Measurements from ENCODE around the gene NF2. TPM values are rescaled to one million over a fixed set of nuclear protein-coding genes. Genes with fewer than 3 reads are reported as not detected.

Gene NF2
- total RNA-seq, 1 donor from 2014 or later: 66.1 TPM

DNA sequence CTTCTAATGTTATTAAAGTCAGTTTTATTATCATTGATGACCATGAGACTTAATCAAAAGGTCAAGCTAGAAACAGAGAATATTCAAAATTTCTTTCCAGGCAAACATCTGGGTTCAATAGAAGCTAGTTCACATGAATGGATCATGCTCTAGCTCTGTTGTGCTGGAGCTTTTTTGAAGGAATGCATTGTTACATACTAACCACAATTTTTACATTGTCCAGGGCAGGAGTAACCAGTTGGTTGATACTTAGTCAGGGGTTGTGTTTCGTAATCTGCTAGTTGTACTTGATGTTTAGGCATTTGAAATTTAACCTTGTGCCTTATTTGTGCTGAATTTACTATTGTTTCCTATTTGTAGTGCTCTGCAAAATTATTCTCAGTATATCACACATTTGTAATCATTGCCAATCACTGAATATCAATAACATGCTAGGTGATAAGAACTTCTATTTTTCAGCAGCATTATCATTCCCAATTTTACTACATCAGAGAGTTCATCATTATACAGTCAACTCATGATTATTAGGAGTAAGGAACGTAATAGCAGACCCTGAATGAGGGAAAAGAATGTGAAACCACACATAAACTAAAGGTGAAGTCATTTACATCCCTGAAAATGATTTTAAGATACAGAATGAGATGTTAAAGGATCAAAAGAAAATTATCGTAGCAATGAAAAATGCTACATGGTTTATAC lies 23.2 kb downstream of the NF2 start:
- Mint-ChIP-seq H3K4me3 (no peak overlapping the region), H3K9me3 (no peaks in the 10 kb centered on the region), H3K4me1 (ENCODE audit: low read depth) (peaks cover 61% of the 10 kb centered on the region), H3K27me3 (ENCODE audit: insufficient read depth) (no peaks in the 10 kb centered on the region), H3K27ac (no peak overlapping the region), H3K36me3 (ENCODE audit: low read depth) (peaks cover under 1% of the 10 kb centered on the region)
- intact Hi-C loops (cut with micrococcal nuclease): loop anchor here (5.0 kb wide), 1 partner anchor 141 kb away; the partner anchor contains the start of genes UQCR10 and ZMAT5
- DNase-seq (ENCODE audit: low spot score): no peak

DNA sequence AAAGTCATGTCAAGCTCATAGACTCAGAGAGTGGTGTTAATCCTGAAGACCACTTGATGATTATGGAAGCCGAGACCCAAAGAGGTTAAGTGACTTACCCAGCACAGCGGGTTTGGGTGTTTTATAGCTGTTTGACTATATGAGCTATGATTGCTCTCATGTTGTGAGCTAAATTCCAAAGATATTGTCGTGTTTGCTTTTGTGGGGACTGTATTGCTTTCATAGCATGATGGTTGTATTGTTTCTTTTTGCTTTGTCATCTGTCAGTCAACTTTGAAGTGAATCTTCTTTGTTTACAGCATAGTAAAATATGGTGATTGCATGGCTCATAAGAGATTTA lies 23.7 kb downstream of the NF2 start:
- no peaks in the 10 kb centered on the region for H3K27me3 Mint-ChIP-seq (ENCODE audit: insufficient read depth)
- no peaks in the 10 kb centered on the region for H3K9me3 Mint-ChIP-seq
- intact Hi-C loops (cut with micrococcal nuclease): loop anchor here (5.0 kb wide), 1 partner anchor 140 kb away; the partner anchor contains the start of genes UQCR10 and ZMAT5
- H3K27ac Mint-ChIP-seq: no peak overlapping the region
- peaks cover 56% of the 10 kb centered on the region for H3K4me1 Mint-ChIP-seq (ENCODE audit: low read depth)
- H3K4me3 Mint-ChIP-seq: no peak overlapping the region
- H3K36me3 Mint-ChIP-seq (ENCODE audit: low read depth): no peaks in the 10 kb centered on the region
- no peak for DNase-seq (ENCODE audit: low spot score)

DNA sequence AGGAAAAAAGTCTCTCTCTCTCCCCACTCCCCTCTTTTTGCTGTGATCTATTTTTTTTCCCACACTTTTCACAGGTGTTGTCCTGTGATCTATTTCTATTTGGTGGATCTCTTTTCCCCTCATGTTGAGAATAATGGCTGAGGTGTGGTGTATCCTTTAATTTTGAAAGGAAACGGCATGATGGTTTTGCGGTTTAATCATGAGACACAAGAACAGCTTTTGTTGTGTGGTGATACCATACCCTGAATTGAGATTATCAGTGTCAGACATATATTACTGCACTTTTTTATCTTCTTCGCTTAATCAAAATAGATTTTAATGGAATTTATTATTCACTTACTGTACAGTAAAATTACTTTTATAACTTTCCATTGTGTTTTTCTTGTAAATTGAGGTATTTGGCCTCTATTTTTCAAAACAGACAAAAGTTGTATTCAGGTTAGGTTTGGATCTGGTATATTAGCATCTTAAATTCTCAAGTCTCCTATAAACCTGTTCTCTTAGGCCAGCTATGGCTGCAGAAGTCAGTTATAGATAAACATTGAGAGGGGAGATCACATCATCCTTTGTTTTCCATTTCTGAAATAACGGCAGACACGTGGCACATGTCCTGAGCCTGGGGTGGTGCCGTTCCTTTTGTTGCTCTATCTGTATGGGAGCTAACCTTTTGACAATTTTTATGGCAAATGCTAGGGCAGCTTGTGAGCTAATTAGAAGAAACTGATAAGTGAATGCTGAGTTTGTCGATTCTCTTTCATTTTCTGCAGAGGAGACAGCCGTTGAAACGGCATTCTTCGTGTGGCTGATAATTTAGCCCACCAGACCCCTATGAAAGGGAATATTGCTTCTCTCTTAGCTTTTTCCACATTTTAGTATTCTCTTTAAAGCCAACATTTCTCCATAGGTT lies 25.8 kb downstream of the NF2 start:
- H3K27ac Mint-ChIP-seq: no peak overlapping the region
- DNase-seq (ENCODE audit: low spot score): no peak
- H3K27me3 Mint-ChIP-seq (ENCODE audit: insufficient read depth): no peaks in the 10 kb centered on the region
- intact Hi-C loops (cut with micrococcal nuclease): loop anchor here (5.0 kb wide), 1 partner anchor 138 kb away; the partner anchor contains the start of genes UQCR10 and ZMAT5
- no peaks in the 10 kb centered on the region for H3K9me3 Mint-ChIP-seq
- peaks cover 59% of the 10 kb centered on the region for H3K4me1 Mint-ChIP-seq (ENCODE audit: low read depth)
- no peaks in the 10 kb centered on the region for H3K36me3 Mint-ChIP-seq (ENCODE audit: low read depth)
- no peak overlapping the region for H3K4me3 Mint-ChIP-seq

DNA sequence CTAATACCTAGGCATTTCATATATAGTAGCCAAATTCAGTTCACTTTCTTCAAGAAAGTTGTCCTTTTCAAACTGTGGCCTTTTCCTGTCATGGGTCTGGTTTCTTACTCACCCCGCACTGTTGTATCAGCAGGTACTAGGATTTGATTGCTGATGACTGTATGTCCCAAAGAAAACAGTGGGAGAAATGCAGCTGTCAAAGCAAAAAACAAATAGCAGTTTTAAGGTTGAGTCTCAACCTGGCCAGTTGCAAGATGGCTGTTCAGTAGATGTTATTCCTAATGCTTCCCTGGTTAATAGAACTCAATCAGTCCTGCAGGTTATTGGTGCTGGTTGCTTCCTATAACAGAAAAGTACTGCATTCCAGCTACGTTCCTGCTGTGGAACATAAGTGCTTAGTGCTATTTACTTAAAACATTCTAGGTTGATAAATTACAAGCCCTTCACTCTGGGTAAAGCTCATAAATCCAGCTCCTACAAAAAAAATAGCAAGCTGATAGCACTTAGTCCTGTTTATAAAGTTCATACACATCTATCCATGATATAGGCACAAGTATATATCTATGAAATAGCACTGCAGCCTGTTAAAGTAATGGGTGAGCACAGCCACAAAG lies 26.6 kb downstream of the NF2 start:
- no peaks in the 10 kb centered on the region for H3K36me3 Mint-ChIP-seq (ENCODE audit: low read depth)
- H3K4me3 Mint-ChIP-seq: no peak overlapping the region
- H3K9me3 Mint-ChIP-seq: no peaks in the 10 kb centered on the region
- H3K27ac Mint-ChIP-seq: no peak overlapping the region
- DNase-seq (ENCODE audit: low spot score): no peak
- peaks cover 51% of the 10 kb centered on the region for H3K4me1 Mint-ChIP-seq (ENCODE audit: low read depth)
- no peaks in the 10 kb centered on the region for H3K27me3 Mint-ChIP-seq (ENCODE audit: insufficient read depth)
- intact Hi-C loops (cut with micrococcal nuclease): loop anchor here (5.0 kb wide), 1 partner anchor 137 kb away; the partner anchor contains the start of genes UQCR10 and ZMAT5

DNA sequence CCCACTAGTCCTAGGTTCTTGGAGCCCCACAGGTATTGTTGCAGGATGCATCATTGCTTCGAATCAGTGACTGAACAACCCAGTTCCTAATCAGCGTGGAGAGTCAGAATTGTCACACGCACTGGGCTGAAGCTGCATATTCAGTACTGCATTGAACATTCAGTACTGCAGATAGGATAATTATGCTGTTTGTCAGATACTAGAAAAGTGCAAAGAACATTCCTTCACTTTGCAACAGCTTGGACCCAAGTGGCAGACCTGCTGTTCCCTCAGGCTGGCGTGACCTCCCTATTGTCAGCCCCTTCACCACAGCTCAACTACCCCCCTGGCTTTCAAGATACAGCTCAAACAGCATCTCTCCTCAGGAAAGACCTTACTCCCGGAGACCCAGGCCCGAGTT lies 27.6 kb downstream of the NF2 start:
- intact Hi-C loops (cut with micrococcal nuclease): no loop called here
- H3K4me1 Mint-ChIP-seq (ENCODE audit: low read depth): peaks cover 43% of the 10 kb centered on the region
- no peaks in the 10 kb centered on the region for H3K36me3 Mint-ChIP-seq (ENCODE audit: low read depth)
- no peaks in the 10 kb centered on the region for H3K27me3 Mint-ChIP-seq (ENCODE audit: insufficient read depth)
- no peak overlapping the region for H3K27ac Mint-ChIP-seq
- no peaks in the 10 kb centered on the region for H3K9me3 Mint-ChIP-seq
- H3K4me3 Mint-ChIP-seq: no peak overlapping the region
- DNase-seq (ENCODE audit: low spot score): no peak

DNA sequence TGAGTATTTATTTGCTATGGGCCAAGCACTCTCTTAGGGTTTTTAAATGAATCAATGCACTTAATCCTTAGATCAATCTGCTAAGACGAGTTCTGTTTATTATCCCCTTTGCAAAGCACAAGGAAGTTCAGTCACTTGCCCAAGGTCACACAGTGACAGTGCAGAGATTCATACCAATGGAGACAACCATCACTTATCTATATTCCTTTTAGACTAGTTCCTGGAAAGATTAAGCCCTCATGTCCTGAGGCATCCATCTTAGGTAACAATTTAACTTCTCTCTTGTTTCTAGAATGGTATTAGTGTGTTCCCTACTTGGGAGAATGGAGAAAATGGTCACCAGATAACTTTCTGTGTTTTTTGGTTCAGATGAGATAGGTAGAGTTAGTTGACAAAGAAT lies 28.3 kb downstream of the NF2 start:
- Mint-ChIP-seq H3K27me3 (ENCODE audit: insufficient read depth) (no peaks in the 10 kb centered on the region), H3K27ac (no peak overlapping the region), H3K4me3 (no peak overlapping the region), H3K4me1 (ENCODE audit: low read depth) (peaks cover 40% of the 10 kb centered on the region), H3K36me3 (ENCODE audit: low read depth) (no peaks in the 10 kb centered on the region), H3K9me3 (no peaks in the 10 kb centered on the region)
- intact Hi-C loops (cut with micrococcal nuclease): no loop called here
- DNase-seq (ENCODE audit: low spot score): no peak

DNA sequence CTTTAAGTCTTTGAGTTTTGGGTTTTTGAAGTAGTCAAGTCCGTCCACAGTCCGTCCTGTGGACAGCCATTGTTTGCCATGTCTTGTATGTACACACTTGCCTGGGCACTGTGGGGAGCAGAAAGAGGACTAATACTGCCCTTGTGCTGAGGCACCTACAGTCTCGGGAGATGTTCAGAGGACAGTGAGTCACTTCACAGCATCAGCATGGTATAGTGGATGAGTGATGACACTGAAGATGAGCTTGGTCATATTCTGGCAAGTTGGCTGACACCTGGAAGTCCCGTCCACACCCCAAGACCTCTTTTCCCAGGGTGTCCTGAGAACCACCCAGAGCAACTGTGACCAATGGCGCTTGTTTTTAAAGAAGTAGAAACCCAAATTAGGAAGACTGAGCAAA lies 29.2 kb downstream of the NF2 start:
- no peaks in the 10 kb centered on the region for H3K36me3 Mint-ChIP-seq (ENCODE audit: low read depth)
- H3K27ac Mint-ChIP-seq: no peak overlapping the region
- H3K4me3 Mint-ChIP-seq: no peak overlapping the region
- no peaks in the 10 kb centered on the region for H3K9me3 Mint-ChIP-seq
- no peaks in the 10 kb centered on the region for H3K27me3 Mint-ChIP-seq (ENCODE audit: insufficient read depth)
- DNase-seq (ENCODE audit: low spot score): no peak
- intact Hi-C loops (cut with micrococcal nuclease): no loop called here
- H3K4me1 Mint-ChIP-seq (ENCODE audit: low read depth): peaks cover 32% of the 10 kb centered on the region

DNA sequence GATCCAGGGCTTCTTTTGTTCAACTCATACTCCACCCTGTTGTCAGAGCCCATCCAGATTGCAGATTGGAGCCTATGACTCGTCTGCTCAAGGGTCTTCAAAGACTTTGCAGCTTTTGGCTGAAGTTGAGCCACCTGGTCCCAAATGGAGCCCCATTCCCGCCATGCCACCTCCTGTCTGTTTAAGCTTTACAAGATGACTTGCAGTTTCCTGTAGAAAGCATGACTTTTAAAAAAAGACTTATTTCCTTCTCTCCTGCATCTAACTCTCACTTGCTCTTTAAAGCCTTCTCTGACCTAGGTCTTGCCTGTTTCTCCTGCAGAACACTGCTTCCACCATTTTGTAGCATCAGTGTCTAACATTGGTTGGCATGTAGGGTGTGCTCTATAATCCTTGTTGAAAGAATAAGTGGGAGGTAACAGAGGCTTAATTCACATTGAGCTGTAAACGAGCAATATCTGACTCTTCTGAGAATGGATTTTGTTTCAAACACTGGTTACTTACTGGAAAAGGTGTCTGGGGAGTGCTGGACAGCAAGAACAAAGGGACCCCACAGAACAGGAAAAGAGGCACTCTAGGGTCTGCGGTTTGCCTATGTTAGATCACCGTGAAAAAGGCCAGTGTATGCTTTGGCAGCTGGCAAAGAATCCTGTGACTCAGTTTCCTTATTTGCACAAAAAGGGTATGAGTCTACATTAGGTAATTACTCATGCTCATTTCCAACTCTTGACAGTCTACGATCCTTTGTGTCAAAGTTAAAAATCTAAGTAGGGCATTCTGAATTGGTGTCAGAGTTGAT lies 30.3 kb downstream of the NF2 start:
- Mint-ChIP-seq H3K27me3 (ENCODE audit: insufficient read depth) (no peaks in the 10 kb centered on the region), H3K9me3 (no peaks in the 10 kb centered on the region), H3K4me1 (ENCODE audit: low read depth) (peaks cover 31% of the 10 kb centered on the region), H3K36me3 (ENCODE audit: low read depth) (peaks cover under 1% of the 10 kb centered on the region), H3K4me3 (no peak overlapping the region), H3K27ac (peak overlapping the region; percentile 31)
- no peak for DNase-seq (ENCODE audit: low spot score)
- intact Hi-C loops (cut with micrococcal nuclease): loop anchor here (2.0 kb wide), 1 partner anchor 373 kb away; no protein-coding TSS in a partner anchor

DNA sequence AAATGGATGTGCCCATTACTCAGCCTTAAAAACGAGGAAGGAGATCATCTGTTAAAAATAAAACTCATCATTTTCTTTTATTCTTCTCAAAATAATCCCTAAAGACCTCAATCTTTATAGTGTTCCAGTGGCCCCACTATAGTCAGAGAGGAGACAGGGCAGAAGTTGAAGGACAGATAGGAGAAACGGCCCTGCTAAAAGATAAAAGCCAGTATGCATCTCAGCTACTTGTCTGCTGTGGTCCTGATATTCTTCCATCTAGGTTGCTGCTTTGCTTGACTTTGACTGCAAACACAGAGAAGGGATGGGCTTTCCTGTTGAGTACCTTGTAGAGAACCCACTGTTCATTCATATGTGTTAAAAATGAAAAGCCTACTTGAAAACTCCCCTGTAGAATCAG lies 31.4 kb downstream of the NF2 start:
- H3K27me3 Mint-ChIP-seq (ENCODE audit: insufficient read depth): no peaks in the 10 kb centered on the region
- intact Hi-C loops (cut with micrococcal nuclease): loop anchor here (1.0 to 2.0 kb wide), 2 partner anchors 372 to 454 kb away; no protein-coding TSS in a partner anchor
- H3K4me3 Mint-ChIP-seq: no peak overlapping the region
- no peaks in the 10 kb centered on the region for H3K9me3 Mint-ChIP-seq
- peaks cover 8% of the 10 kb centered on the region for H3K36me3 Mint-ChIP-seq (ENCODE audit: low read depth)
- H3K27ac Mint-ChIP-seq: no peak overlapping the region
- no peak for DNase-seq (ENCODE audit: low spot score)
- H3K4me1 Mint-ChIP-seq (ENCODE audit: low read depth): peaks cover 31% of the 10 kb centered on the region

DNA sequence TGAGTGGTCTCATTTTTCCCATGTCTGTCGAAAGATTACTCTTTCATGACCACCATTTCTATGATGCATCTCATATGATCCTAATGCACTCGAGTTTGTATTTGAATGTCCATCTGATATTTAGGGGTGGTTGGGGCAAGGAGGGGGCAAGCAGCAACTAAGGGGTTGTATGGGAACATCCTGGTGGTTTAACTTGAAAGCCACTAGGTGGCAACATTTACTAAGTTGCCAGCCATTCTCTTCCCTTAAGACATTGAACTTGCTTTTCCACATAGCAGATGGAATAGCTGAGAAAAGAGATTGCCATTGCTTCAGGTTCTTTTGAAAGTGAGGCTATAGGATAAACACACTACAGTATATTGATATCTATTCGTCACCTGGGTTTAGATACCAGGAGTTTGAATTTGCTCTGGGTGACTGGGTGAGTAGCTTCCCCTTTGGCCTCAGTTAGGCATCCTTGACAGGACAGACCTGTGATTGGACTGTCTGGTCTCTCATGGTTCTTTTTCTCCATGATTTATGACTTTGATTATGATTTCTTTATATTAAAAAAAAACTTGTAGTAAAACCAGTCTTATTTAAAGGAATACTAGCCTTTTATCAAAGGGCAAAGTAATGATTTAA lies 32.4 kb downstream of the NF2 start:
- H3K9me3 Mint-ChIP-seq: no peaks in the 10 kb centered on the region
- no peak overlapping the region for H3K27ac Mint-ChIP-seq
- DNase-seq (ENCODE audit: low spot score): no peak
- no peak overlapping the region for H3K4me3 Mint-ChIP-seq
- peaks cover 31% of the 10 kb centered on the region for H3K4me1 Mint-ChIP-seq (ENCODE audit: low read depth)
- intact Hi-C loops (cut with micrococcal nuclease): loop anchor here (1.0 to 2.0 kb wide), 2 partner anchors 371 to 453 kb away; no protein-coding TSS in a partner anchor
- H3K36me3 Mint-ChIP-seq (ENCODE audit: low read depth): peaks cover 8% of the 10 kb centered on the region
- no peaks in the 10 kb centered on the region for H3K27me3 Mint-ChIP-seq (ENCODE audit: insufficient read depth)

DNA sequence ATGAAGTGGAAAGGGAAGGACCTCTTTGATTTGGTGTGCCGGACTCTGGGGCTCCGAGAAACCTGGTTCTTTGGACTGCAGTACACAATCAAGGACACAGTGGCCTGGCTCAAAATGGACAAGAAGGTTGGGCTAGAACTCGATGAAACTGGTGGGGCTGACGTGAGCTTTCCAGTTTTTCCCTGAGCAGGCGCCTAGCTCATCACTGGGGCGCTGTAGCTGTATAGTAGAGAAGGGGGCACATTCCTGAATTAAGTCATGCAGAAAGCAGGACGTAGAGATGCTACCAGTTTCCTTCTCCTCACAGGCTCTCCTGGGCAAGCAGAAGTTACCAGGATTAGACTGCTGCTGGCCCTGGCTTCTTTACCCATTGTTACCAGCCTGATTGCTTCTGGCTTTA lies 33.3 kb downstream of the NF2 start:
- no peaks in the 10 kb centered on the region for H3K27me3 Mint-ChIP-seq (ENCODE audit: insufficient read depth)
- intact Hi-C loops (cut with micrococcal nuclease): no loop called here
- no peak overlapping the region for H3K4me3 Mint-ChIP-seq
- no peaks in the 10 kb centered on the region for H3K9me3 Mint-ChIP-seq
- H3K36me3 Mint-ChIP-seq (ENCODE audit: low read depth): peaks cover 15% of the 10 kb centered on the region
- no peak for DNase-seq (ENCODE audit: low spot score)
- H3K27ac Mint-ChIP-seq: no peak overlapping the region
- peaks cover 37% of the 10 kb centered on the region for H3K4me1 Mint-ChIP-seq (ENCODE audit: low read depth)

DNA sequence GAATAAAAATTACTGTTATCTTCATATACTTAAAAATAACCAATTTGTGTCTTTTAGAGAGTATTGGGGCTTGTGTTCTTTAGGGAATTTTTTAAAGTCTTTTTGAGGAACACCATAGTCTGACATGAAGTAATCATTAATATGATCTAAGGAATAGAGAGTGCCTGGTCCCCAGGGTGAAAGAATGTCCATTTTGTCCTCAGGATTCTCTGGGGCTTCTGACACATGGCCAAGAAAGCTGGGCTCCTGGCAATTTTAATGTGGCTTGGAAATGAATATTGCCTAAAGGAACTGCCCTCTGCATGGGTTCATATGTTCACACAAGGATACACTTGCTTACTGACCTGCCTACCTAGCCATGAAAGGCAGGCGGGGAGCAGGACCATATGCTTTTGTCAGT lies 33.7 kb downstream of the NF2 start:
- no peak overlapping the region for H3K4me3 Mint-ChIP-seq

More for the DNA sequence above, 33.7 kb downstream of the NF2 start:
- Mint-ChIP-seq H3K36me3 (ENCODE audit: low read depth) (peaks cover 18% of the 10 kb centered on the region), H3K9me3 (no peaks in the 10 kb centered on the region), H3K4me1 (ENCODE audit: low read depth) (peaks cover 41% of the 10 kb centered on the region), H3K27ac (no peak overlapping the region), H3K27me3 (ENCODE audit: insufficient read depth) (no peaks in the 10 kb centered on the region)
- intact Hi-C loops (cut with micrococcal nuclease): no loop called here
- no peak for DNase-seq (ENCODE audit: low spot score)

Data from activated T-helper 1 cell treated with anti-CD3 and anti-CD28 coated beads, Interleukin-12 subunit alpha, Interleukin-12 subunit beta, Interleukin-2, Interleukin-4 antibody, amounts not matched to agents 30 ng/mL and 10 ng/mL and 1 ng/mL, durations not matched to agents 14 hours and 24 hours and 36 hours (primary cell).